Mucosa of rectum (tissue), 2 donors: ENCODE data around the gene C17orf100.

Source experiments
- H3K27ac ChIP-seq, 2 donors: one replicate each; pipeline ENCODE4 v1.7.0; 2013; ENCODE audit warnings: inconsistent platforms in 2 of 2, low read depth in 2 of 2, low read length in 2 of 2
- H3K27me3 ChIP-seq, 2 donors: one replicate each; pipeline ENCODE4 v1.7.0; 2013; ENCODE audit warnings: low read length in 2 of 2; ENCODE audit not compliant: control insufficient read depth in 2 of 2, insufficient read depth in 2 of 2
- H3K36me3 ChIP-seq, 2 donors: one replicate each; pipeline ENCODE4 v1.7.0; 2013; ENCODE audit warnings: low read length in 2 of 2; ENCODE audit not compliant: control insufficient read depth in 2 of 2, insufficient read depth in 2 of 2
- H3K4me1 ChIP-seq, 2 donors: one replicate each; pipeline ENCODE4 v1.7.0; 2013; ENCODE audit warnings: low read length in 2 of 2, mild to moderate bottlenecking in 1 of 2; ENCODE audit not compliant: control insufficient read depth in 2 of 2, insufficient read depth in 2 of 2
- H3K4me3 ChIP-seq, 2 donors: one replicate each; pipeline ENCODE4 v1.7.0; 2013; ENCODE audit warnings: low read length in 2 of 2
- H3K9ac ChIP-seq, 2 donors: one replicate each; pipeline ENCODE4 v1.7.0; 2013; ENCODE audit warnings: low read length in 2 of 2, low read depth in 1 of 2, mild to moderate bottlenecking in 1 of 2
- H3K9me3 ChIP-seq, 2 donors: one replicate each; pipeline ENCODE4 v1.7.0; 2013; ENCODE audit warnings: low read length in 2 of 2; ENCODE audit not compliant: control insufficient read depth in 2 of 2
- donor health status: healthy.
- donor health status: Normal muscosa, but diverticular disease.

C17orf100 gene

DNA sequence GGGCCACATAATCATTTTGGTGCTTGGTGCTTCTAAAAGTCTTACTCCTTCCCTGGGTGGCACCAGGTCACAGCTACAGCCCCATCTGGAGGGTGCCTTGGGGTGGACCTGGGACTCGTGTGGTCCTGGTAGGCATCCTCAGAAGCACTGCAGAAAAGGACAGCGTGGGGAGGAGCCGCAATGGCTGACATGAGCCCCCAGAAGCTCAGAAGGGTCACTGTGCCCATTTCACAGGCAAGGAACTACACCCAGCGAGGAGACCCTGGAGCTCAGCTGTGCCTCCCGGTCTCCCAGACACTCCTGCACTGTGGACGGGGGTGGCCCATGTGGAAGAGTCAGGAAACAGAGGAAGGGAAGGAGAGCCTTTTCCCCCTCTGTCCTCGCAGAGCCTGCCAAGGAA is 26.4 kb downstream of the C17orf100 start:
- Histone ChIP-seq H3K4me1 (no peaks in the 10 kb centered on the region), H3K27me3 (peaks cover 6 to 16% of the 10 kb centered on the region in 2 donors), H3K27ac (no peak overlapping the region), H3K36me3 (no peaks in the 10 kb centered on the region), H3K4me3 (no peak overlapping the region), H3K9ac (no peak overlapping the region), H3K9me3 (no peaks in the 10 kb centered on the region)

DNA sequence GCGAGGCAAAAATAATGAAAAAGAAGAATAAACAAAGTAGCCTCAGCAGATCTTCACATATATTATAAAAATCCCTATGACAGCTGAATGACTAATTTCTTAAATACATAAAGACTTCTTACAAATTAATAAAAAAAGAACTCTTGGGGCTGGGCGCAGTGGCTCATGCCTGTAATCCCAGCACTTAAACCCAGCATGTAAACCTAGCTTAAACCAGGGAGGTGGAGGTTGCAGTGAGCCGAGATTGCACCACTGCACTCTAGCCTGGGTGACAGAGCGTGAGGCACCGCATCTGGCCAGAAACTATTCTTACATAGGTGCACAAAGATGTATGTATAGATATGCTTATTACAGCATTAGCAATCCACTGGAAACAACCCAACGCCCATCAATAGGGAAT is 27.7 kb downstream of the C17orf100 start:
- Histone ChIP-seq H3K27ac (no peak overlapping the region), H3K27me3 (peaks cover 6 to 16% of the 10 kb centered on the region in 2 donors), H3K4me1 (no peaks in the 10 kb centered on the region), H3K9ac (no peak overlapping the region), H3K9me3 (no peaks in the 10 kb centered on the region), H3K36me3 (no peaks in the 10 kb centered on the region), H3K4me3 (no peak overlapping the region)

DNA sequence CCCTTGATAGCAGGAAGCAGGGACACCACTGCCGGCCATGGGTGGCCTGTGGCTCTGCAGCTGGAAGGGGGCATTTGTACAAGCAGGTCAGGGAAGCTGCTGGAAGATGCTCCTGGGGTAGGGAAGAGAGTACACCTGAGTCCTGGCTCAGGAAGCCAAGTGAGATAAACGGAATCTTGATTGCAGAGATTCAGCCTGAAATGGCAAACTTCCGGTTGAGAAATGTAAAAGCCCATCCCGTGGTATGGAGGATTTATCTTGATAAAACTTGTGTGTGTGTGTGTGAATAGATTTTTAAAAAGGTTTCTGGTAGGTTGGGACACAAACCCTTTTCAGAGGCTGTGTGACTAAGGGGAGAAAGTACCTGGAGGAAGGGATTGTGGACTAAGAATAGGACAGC is 29.6 kb downstream of the C17orf100 start:
- H3K9me3 ChIP-seq, result no peaks in the 10 kb centered on the region
- H3K36me3 ChIP-seq, result no peaks in the 10 kb centered on the region
- no peaks in the 10 kb centered on the region for H3K4me1 ChIP-seq
- H3K27me3 ChIP-seq, result peaks cover 6 to 16% of the 10 kb centered on the region in 2 donors
- no peak overlapping the region for H3K9ac ChIP-seq
- no peak overlapping the region for H3K4me3 ChIP-seq
- H3K27ac ChIP-seq, result no peak overlapping the region

DNA sequence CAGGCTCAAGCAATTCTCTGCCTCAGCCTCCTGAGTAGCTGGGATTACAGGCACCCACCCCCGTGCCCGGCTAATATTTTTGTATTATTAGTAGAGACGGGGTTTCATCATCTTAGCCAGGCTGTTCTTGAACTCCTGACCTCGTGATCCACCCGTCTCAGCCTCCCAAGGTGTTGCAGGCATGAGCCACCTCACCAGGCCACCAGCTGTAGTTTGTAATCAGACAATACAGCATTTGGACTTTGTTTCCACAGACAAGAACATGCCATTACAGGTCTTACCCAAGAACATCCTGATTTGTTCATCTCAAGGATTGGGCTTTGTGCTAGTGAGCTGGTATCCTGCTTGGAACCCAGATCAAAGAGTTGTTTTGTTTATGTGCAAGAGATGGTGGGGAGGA is 30.1 kb downstream of the C17orf100 start:
- no peaks in the 10 kb centered on the region for H3K36me3 ChIP-seq
- H3K27ac ChIP-seq, result no peak overlapping the region
- H3K4me1 ChIP-seq, result no peaks in the 10 kb centered on the region
- no peak overlapping the region for H3K4me3 ChIP-seq
- H3K9me3 ChIP-seq, result no peaks in the 10 kb centered on the region
- H3K9ac ChIP-seq, result no peak overlapping the region
- H3K27me3 ChIP-seq, result peaks cover 6 to 12% of the 10 kb centered on the region in 2 donors

DNA sequence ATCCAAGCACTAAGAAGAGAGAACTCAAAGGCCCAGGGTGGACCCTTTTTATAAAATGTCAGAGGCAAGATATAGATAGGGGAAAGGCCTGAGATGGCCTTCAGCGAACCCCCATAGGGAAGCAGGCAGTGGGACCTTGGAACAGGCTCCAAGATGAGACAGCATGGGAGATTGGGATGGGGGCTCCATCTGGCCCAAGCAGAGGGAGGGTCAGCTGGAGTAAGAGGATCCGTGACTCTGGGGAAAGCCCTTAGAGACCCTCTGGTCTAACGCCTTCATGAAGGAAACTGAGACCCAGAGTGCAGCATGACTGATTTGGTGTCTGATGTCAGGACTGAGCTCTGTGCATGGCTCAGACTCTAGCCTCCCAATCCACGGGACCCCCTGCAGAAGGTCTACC is 30.8 kb downstream of the C17orf100 start:
- Histone ChIP-seq H3K4me3 (no peak overlapping the region), H3K27me3 (peaks cover 6 to 11% of the 10 kb centered on the region in 2 donors), H3K36me3 (no peaks in the 10 kb centered on the region), H3K4me1 (no peaks in the 10 kb centered on the region), H3K27ac (no peak overlapping the region), H3K9me3 (no peaks in the 10 kb centered on the region), H3K9ac (no peak overlapping the region)

DNA sequence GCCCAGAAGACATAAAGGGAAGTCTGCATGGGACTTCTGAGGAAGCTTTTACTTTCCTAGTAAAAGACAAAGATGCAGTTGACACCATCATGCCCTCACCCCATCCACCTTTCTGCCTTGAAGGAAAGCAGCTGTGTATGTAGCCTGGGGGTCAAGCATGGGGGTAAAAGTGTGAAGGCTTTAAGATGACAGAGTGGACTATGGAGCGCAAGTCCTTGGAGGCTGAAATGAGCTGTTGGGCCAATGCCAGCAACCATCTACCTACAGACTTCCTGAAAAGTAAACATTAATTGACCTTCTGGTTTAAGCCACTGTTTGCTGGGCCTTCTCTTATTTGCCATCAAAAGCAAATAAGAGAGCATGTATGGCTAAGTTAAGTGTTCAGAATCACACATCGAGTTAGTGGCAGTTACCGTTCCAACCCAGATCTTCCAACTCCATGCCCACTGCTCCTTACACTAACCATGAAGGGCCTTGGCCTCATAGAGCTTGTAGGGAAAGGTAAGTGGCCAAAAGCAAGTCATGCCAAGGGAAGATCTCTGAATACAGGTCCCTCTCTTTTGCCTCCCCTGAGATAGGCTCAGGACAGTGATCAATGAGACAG is 31.6 kb downstream of the C17orf100 start:
- H3K4me3 ChIP-seq, result no peak overlapping the region
- H3K4me1 ChIP-seq, result no peaks in the 10 kb centered on the region
- H3K27ac ChIP-seq, result no peak overlapping the region
- H3K9ac ChIP-seq, result no peak overlapping the region
- H3K36me3 ChIP-seq, result no peaks in the 10 kb centered on the region
- peaks cover 1 to 8% of the 10 kb centered on the region in 2 donors for H3K27me3 ChIP-seq
- no peaks in the 10 kb centered on the region for H3K9me3 ChIP-seq

DNA sequence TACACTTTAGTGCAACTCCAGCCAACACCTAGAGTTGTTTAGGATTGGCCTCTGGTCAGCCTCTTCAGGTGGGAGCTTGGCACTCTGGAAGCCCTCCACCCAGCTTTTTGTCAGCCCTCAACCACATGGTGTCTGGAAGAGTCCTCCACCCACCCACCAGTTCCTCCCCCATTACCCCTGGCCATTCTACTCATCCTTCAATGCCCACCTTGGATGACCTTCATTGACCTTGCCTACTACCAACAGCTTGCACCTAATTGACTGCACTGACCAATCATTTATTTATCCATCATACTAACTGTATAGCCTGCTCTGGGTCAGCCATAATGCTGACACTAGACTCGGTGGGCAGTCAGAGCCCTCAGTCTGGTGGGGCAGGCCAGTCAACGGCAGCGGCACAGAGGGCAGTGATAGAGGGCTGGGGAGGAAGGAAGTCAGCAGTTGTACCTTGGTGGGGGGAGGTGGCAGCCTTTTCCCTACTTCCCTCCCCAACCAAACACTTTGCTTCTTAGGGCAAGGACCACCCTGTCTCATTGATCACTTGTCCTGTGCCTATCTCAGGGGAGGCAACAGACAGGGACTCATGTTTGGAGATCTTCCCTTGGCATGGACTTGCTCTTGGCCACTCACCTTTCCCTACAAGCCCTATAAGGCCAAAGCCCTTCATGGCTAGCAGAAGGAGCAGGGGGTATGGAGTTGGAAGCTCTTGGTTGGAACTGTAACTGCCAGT is 32.3 kb downstream of the C17orf100 start:
- H3K9me3 ChIP-seq, result no peaks in the 10 kb centered on the region
- peaks cover 0 to 2% of the 10 kb centered on the region in 2 donors for H3K27me3 ChIP-seq
- no peaks in the 10 kb centered on the region for H3K36me3 ChIP-seq

DNA sequence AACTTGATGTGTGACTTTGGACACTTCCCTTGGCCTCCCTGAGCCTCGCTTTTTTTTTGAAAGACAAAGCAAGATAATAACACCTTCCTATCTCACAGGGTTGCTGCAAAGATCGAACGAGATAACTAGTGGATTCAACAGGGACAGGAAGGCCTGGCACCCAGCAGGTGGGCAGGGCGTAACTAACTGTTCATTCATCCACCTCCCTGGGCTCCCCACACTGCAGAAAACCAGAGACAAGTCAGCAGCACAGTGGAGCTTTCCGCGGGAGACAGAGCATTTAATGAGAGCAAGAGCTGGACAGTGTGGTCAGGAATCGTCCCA is 32.9 kb downstream of the C17orf100 start:
- no peaks in the 10 kb centered on the region for H3K36me3 ChIP-seq
- no peak overlapping the region for H3K9ac ChIP-seq
- H3K27ac ChIP-seq, result no peak overlapping the region
- H3K4me3 ChIP-seq, result no peak overlapping the region
- peaks cover 0 to 2% of the 10 kb centered on the region in 2 donors for H3K27me3 ChIP-seq
- no peaks in the 10 kb centered on the region for H3K4me1 ChIP-seq
- H3K9me3 ChIP-seq, result no peaks in the 10 kb centered on the region

More for the DNA sequence above, 32.3 kb downstream of the C17orf100 start:
- no peak overlapping the region for H3K9ac ChIP-seq
- H3K4me3 ChIP-seq, result no peak overlapping the region
- no peaks in the 10 kb centered on the region for H3K4me1 ChIP-seq
- no peak overlapping the region for H3K27ac ChIP-seq

DNA sequence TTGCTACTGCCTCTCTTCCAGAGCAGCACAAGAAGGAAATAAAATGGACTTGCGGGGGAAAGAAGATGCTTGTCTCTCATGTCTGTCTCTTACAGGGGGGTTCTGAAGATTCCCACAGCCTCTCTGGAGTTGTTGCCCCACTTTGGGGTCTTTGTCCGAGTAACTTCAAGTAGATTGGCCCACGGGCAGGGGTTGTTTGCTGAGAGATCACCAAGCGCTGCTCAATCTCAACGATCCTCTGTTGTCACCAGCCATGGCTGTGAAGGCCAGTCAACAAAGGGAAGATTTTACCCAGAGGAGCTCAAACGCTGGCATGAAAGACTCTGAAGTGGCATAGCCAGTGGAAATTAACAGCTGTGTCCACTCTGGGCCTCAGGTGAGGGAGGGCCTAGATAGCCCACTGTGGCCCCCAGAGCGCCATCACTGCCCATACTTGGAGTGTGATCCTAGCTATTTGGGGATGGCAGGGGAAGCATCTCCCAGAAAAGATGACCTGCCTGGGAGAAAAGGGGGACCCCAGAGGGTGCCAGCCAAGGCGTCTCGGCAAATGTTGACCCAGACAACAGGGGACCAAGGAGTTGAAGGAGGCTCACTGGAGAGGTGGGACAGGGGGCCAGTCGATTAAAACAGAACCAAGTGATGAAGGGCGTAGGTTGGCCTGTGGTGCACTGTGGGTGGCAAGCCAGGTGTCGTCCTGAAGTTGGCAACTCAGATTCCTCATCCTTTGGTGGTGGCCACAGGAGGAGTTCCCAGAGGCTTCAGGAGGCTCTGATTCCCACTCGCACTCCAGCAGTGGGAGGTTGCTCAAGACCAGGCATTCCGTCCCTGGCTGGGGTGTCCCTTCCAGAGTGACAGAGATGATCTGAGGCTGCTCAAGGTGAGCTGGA is 33.6 kb downstream of the C17orf100 start:
- H3K27ac ChIP-seq, result no peak overlapping the region
- peaks cover 0 to 2% of the 10 kb centered on the region in 2 donors for H3K27me3 ChIP-seq
- no peak overlapping the region for H3K4me3 ChIP-seq
- no peaks in the 10 kb centered on the region for H3K9me3 ChIP-seq
- no peaks in the 10 kb centered on the region for H3K4me1 ChIP-seq
- H3K9ac ChIP-seq, result no peak overlapping the region
- no peaks in the 10 kb centered on the region for H3K36me3 ChIP-seq

DNA sequence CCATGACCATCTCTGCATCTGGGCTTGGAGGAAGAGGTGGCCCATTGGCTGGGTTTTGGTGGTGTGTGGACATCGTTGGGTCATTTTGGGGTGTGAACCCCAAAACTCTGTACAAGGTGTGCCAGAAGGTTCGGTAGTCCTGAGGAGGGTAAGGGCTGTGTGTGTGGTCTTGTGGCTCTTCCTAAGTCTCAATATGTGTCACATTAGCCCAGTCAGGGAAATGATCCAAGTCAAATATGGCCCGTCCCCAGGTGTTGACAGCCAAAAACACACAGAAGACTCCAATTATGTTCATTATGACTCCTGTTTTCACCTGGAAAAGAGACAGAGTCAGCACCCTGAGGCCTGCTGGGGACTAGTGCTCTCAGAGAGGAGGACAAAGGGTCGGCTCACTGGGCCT is 34.5 kb downstream of the C17orf100 start:
- H3K27ac ChIP-seq, result no peak overlapping the region
- no peak overlapping the region for H3K9ac ChIP-seq
- no peaks in the 10 kb centered on the region for H3K36me3 ChIP-seq
- H3K9me3 ChIP-seq, result no peaks in the 10 kb centered on the region
- H3K27me3 ChIP-seq, result peaks cover 0 to 2% of the 10 kb centered on the region in 2 donors
- no peak overlapping the region for H3K4me3 ChIP-seq
- H3K4me1 ChIP-seq, result no peaks in the 10 kb centered on the region
